ENCODE measurements around the gene CMKLR1.

- TF ChIP-seq CTCF (IDR thresholded peaks at IDR 0.05) (no peak), POLR2A (IDR thresholded peaks at IDR 0.05; ENCODE audit: low read depth) (no peak)
Measured at GRCh38 chr12:108298761-108299275, 40.3 kb downstream of the CMKLR1 start.
